CD14-positive monocyte (primary cell): ENCODE data around the gene TAF4. TPM values are rescaled to one million over a fixed set of nuclear protein-coding genes. Genes with fewer than 3 reads are reported as not detected.

Experiments used
- DNase-seq, 3 donors: peaks; one replicate each; pipeline ENCODE4 v3.0.0-alpha.2; 2011 to 2022
- H2AFZ ChIP-seq: 2 replicates; pipeline ENCODE4 v1.6.0; 2012; ENCODE audit warnings: mild to moderate bottlenecking, low read depth, low read length, inconsistent platforms; ENCODE audit not compliant: insufficient read depth, poor library complexity, severe bottlenecking
- H3K27ac ChIP-seq, 2 donors: 1 replicate in 1 of 2; 2 replicates in 1 of 2; pipeline ENCODE4 v1.5.1; 2012 to 2013; ENCODE audit warnings: low read length in 2 of 2, control low read depth in 1 of 2, inconsistent platforms in 1 of 2, low read depth in 1 of 2, mild to moderate bottlenecking in 1 of 2
- H3K27me3 ChIP-seq, 2 donors: one replicate each; pipeline versions ENCODE4 v1.6.0 to v1.6.1; 2011 to 2013; ENCODE audit warnings: low read length in 2 of 2; ENCODE audit not compliant: control insufficient read depth in 2 of 2, insufficient read depth in 2 of 2
- H3K36me3 ChIP-seq, 2 donors: replicated peaks in 1 of 2; 1 replicate in 1 of 2; 2 replicates in 1 of 2; pipeline versions ENCODE4 v1.5.1 to v1.6.1; 2012 to 2013; ENCODE audit warnings: low read length in 2 of 2, control low read depth in 1 of 2, inconsistent platforms in 1 of 2, mild to moderate bottlenecking in 1 of 2; ENCODE audit not compliant: insufficient read depth in 2 of 2, control insufficient read depth in 1 of 2
- H3K4me1 ChIP-seq, 2 donors: 1 replicate in 1 of 2; 2 replicates in 1 of 2; pipeline versions ENCODE4 v1.5.1 to v1.6.1; 2012 to 2013; ENCODE audit warnings: low read length in 2 of 2, control low read depth in 1 of 2, inconsistent platforms in 1 of 2, mild to moderate bottlenecking in 1 of 2, moderate library complexity in 1 of 2; ENCODE audit not compliant: insufficient read depth in 2 of 2, control insufficient read depth in 1 of 2
- H3K4me2 ChIP-seq: replicated peaks from 2 replicates; pipeline ENCODE3; 2012; ENCODE audit warnings: low read length, moderate library complexity, mild to moderate bottlenecking; ENCODE audit not compliant: poor library complexity, severe bottlenecking; ENCODE audit errors: extremely low read depth
- H3K4me3 ChIP-seq, 3 experiments: fragments of 200-600 bp in 1 of 3; sonication (generic) in 1 of 3; replicated peaks in 1 of 3; 1 replicate in 2 of 3; 2 replicates in 1 of 3; pipeline ENCODE4 v1.5.1; 2011 to 2013; ENCODE audit warnings: low read length in 3 of 3, mild to moderate bottlenecking in 3 of 3, control low read depth in 2 of 3, low read depth in 2 of 3, inconsistent platforms in 1 of 3, moderate library complexity in 1 of 3
- H3K79me2 ChIP-seq: 2 replicates; pipeline ENCODE4 v1.6.0; 2012; ENCODE audit warnings: mild to moderate bottlenecking, control low read depth, inconsistent platforms, low read length, moderate library complexity; ENCODE audit not compliant: insufficient read depth
- H3K9ac ChIP-seq: 2 replicates; pipeline ENCODE4 v1.6.0; 2017; ENCODE audit warnings: low read length, mild to moderate bottlenecking; ENCODE audit not compliant: insufficient read depth, poor library complexity, severe bottlenecking
- H3K9me3 ChIP-seq, 2 donors: replicated peaks in 1 of 2; 1 replicate in 1 of 2; 2 replicates in 1 of 2; pipeline versions ENCODE4 v1.5.1 to v1.6.1; 2012 to 2013; ENCODE audit warnings: low read length in 2 of 2, control low read depth in 1 of 2; ENCODE audit not compliant: control insufficient read depth in 1 of 2, insufficient read depth in 1 of 2
- H4K20me1 ChIP-seq: 2 replicates; pipeline ENCODE4 v1.6.0; 2012; ENCODE audit warnings: mild to moderate bottlenecking, low read length, control low read depth, moderate library complexity; ENCODE audit not compliant: insufficient read depth
- H3K27ac Mint-ChIP-seq, 7 donors: one replicate each; pipeline ENCODE4 v1.8.0; 2020; ENCODE audit warnings: mild to moderate bottlenecking in 7 of 7, mixed read lengths in 7 of 7, moderate library complexity in 6 of 7, inconsistent platforms in 2 of 7
- H3K27me3 Mint-ChIP-seq, 3 donors: one replicate each; pipeline ENCODE4 v1.8.0; 2021 to 2022; ENCODE audit warnings: low read depth in 3 of 3, mild to moderate bottlenecking in 3 of 3, mixed read lengths in 3 of 3, moderate library complexity in 3 of 3, inconsistent platforms in 1 of 3
- H3K36me3 Mint-ChIP-seq, 2 donors: one replicate each; pipeline ENCODE4 v1.8.0; 2020; ENCODE audit warnings: mixed read lengths in 2 of 2, inconsistent platforms in 1 of 2, mild to moderate bottlenecking in 1 of 2
- H3K4me1 Mint-ChIP-seq: one replicate; pipeline ENCODE4 v1.8.0; 2020; ENCODE audit warnings: mild to moderate bottlenecking, mixed read lengths
- H3K4me3 Mint-ChIP-seq, 2 donors: one replicate each; pipeline ENCODE4 v1.8.0; 2020; ENCODE audit warnings: mild to moderate bottlenecking in 2 of 2, mixed read lengths in 2 of 2, moderate library complexity in 1 of 2
- H3K9me3 Mint-ChIP-seq, 7 donors: one replicate each; pipeline ENCODE4 v1.8.0; 2020 to 2022; ENCODE audit warnings: mixed read lengths in 7 of 7, mild to moderate bottlenecking in 6 of 7, moderate library complexity in 6 of 7, inconsistent platforms in 2 of 7
- WGBS: methylation state at CpG from one replicate; pipeline ENCODE4 v1.1.5; 2013; ENCODE audit warnings: missing lambda C conversion rate; ENCODE audit not compliant: insufficient coverage; 5-methylcytosine and 5-hydroxymethylcytosine counted together
- intact Hi-C, 2 donors: fragments of 100-400 bp; cut with micrococcal nuclease; formaldehyde crosslinking; loops; one replicate each; pipeline versions ENCODE4 v1.15.0 to v1.15.1; 2023
- polyA plus RNA-seq, 3 donors: library from polyadenylated mRNA; depleted of rRNA in 1 of 3; unstranded in 2 of 3; stranded (reverse) in 1 of 3; fragments of 300-500 nt in 2 of 3; fragments of >200 nt in 1 of 3; fragmentation: Illumina TruSeq in 2 of 3; gene quantifications; 1 replicate in 2 of 3; 2 replicates in 1 of 3; pipeline ENCODE4 v1.2.3, GENCODE V29; 2012 to 2021
- TF ChIP-seq, protein P1 (sequence below): fragments of 200-600 bp; IDR thresholded peaks from one replicate; pipeline ENCODE4 v1.8.0; 2022; ENCODE audit warnings: antibody characterized with exemption, mild to moderate bottlenecking

The TAF4 gene
- polyA plus RNA-seq, 3 donors = 0.48 to 14.9 (median 0.99) TPM

DNA sequence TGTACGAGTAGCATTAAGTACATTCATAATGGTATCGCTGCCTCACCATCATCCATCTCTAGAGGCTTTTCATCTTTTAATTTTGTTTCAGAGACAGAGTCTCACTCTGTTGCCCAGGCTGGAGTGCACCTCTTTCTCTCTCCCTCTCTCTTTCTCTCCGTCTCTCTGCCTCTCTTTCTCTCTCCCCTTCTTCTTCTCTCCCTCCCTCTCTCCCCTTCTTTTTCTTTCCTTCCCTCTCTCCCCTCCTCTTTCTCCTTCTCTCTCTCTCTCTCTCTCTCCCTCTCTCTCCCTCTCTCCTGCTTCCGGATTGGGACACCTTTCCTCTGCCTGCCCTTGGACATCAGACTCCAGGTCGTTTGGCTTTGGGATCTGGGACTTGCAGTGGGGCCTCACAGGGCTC is 17.6 kb upstream of the TAF4 start:
- Mint-ChIP-seq H3K36me3 (no peaks in the 10 kb centered on the region), H3K4me1 (no peaks in the 10 kb centered on the region), H3K9me3 (peaks cover 8 to 27% (median 13%) of the 10 kb centered on the region in 7 donors), H3K4me3 (no peak overlapping the region), H3K27me3 (peaks cover 2 to 16% (median 3%) of the 10 kb centered on the region in 3 donors), H3K27ac (no peak overlapping the region)
- H2AFZ ChIP-seq = no peak overlapping the region
- H3K36me3 ChIP-seq = no peaks in the 10 kb centered on the region
- no peaks in the 10 kb centered on the region for H3K27me3 ChIP-seq
- H3K27ac ChIP-seq = no peak overlapping the region
- H3K9ac ChIP-seq = no peak overlapping the region
- no peak for DNase-seq
- H4K20me1 ChIP-seq = no peaks in the 10 kb centered on the region
- H3K4me3 ChIP-seq = no peak overlapping the region
- peaks cover 6 to 23% of the 10 kb centered on the region in 2 donors for H3K9me3 ChIP-seq
- TF ChIP-seq, protein P1, sequence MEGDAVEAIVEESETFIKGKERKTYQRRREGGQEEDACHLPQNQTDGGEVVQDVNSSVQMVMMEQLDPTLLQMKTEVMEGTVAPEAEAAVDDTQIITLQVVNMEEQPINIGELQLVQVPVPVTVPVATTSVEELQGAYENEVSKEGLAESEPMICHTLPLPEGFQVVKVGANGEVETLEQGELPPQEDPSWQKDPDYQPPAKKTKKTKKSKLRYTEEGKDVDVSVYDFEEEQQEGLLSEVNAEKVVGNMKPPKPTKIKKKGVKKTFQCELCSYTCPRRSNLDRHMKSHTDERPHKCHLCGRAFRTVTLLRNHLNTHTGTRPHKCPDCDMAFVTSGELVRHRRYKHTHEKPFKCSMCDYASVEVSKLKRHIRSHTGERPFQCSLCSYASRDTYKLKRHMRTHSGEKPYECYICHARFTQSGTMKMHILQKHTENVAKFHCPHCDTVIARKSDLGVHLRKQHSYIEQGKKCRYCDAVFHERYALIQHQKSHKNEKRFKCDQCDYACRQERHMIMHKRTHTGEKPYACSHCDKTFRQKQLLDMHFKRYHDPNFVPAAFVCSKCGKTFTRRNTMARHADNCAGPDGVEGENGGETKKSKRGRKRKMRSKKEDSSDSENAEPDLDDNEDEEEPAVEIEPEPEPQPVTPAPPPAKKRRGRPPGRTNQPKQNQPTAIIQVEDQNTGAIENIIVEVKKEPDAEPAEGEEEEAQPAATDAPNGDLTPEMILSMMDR = no peak
- H3K79me2 ChIP-seq = no peaks in the 10 kb centered on the region
- H3K4me2 ChIP-seq = no peak overlapping the region
- H3K4me1 ChIP-seq = no peaks in the 10 kb centered on the region
- WGBS = 71% methylated on average over 5 of the region's 5 CpGs
- intact Hi-C loops = no loop called here

DNA sequence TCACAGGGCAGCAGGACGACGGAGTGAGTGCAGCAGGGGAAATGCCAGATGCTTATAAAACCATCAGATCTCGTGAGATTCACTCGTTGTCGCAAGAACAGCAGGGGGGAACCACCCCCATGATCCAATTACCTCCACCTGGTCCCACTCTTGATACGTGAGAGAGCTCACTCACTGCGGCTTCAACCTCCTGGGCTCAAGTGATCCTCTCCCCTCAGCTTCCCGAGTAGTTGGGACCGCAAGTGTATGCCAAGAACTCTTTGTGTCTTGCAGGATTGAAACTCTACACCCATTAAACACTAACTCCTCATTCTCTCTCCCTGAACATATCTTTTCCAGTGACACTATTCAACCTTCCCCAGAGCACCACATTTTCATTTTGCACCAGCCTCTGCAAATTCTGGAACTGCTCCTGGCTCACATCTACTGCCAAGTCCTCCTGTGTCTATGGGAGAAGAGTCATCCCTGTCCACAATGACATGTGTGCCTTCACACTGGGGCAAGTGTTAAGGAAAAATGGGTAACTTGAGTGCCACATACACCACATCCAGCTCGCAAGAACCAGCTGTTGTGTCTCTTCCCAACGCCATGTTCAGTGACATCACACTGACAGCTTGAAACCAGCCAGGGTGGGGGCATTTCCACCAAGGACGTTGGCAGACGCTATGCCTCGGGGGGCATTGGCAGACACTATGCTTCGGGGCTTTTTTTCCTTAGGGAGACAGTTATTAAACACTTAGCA is 14.7 kb upstream of the TAF4 start:
- no peak overlapping the region for H2AFZ ChIP-seq
- Mint-ChIP-seq H3K36me3 (no peaks in the 10 kb centered on the region), H3K9me3 (peaks cover 22 to 50% (median 39%) of the 10 kb centered on the region in 7 donors), H3K4me1 (no peaks in the 10 kb centered on the region), H3K27me3 (peaks cover 1 to 15% (median 4%) of the 10 kb centered on the region in 3 donors), H3K27ac (no peak overlapping the region), H3K4me3 (no peak overlapping the region)
- TF ChIP-seq, protein P1 = no peak
- H3K4me1 ChIP-seq = no peaks in the 10 kb centered on the region
- intact Hi-C loops = no loop called here
- H3K4me3 ChIP-seq = no peak overlapping the region
- H3K79me2 ChIP-seq = no peaks in the 10 kb centered on the region
- H3K27ac ChIP-seq = no peak overlapping the region
- no peaks in the 10 kb centered on the region for H3K27me3 ChIP-seq
- H3K9me3 ChIP-seq = peaks cover 19 to 42% of the 10 kb centered on the region in 2 donors
- H3K4me2 ChIP-seq = no peak overlapping the region
- no peaks in the 10 kb centered on the region for H4K20me1 ChIP-seq
- no peaks in the 10 kb centered on the region for H3K36me3 ChIP-seq
- no peak for DNase-seq
- WGBS = 83% methylated on average over 9 of the region's 15 CpGs
- no peak overlapping the region for H3K9ac ChIP-seq
